ENCODE data around the gene CAMTA1.
A peak's percentile ranks its signal among the peaks of the same experiment; 100 is the strongest.

The CAMTA1 gene

DNA sequence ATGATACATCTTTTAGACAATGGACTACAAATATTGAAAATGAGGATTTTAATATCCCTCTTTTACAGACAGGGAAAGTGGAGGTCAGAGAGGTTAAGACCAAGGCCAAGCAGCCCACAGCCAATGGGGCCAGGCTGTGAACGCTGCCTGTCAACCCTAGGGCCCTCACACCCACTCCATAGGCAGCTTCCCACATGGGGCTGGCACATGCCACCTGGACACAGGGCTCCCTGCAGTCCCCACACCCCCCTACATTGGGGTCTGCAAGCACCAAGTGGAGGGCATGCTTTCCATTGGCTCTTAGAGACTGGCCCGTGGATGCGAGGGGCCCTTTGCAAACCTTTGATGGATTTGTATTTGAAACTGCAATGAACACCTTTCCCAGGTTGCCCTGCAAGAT is 637.3 kb downstream of the CAMTA1 start:
- no peak for TF ChIP-seq CTCF (IDR thresholded peaks at IDR 0.05; ENCODE audit: poor library complexity, severe bottlenecking)
- no peak overlapping the region for H3K27ac ChIP-seq (ENCODE audit: poor library complexity, severe bottlenecking)
- H3K4me3 ChIP-seq (ENCODE audit: severe bottlenecking), result no peak overlapping the region
- H3K9me3 ChIP-seq (ENCODE audit: severe bottlenecking), result no peaks in the 10 kb centered on the region
- no peaks in the 10 kb centered on the region for H3K4me1 ChIP-seq (ENCODE audit: insufficient read depth, poor library complexity, severe bottlenecking)
- DNase-seq (ENCODE audit: low spot score) (peak; percentile 34), ATAC-seq (ENCODE audit: low read depth) (no peak)
- no peaks in the 10 kb centered on the region for H3K36me3 ChIP-seq (ENCODE audit: low read depth)
- no peaks in the 10 kb centered on the region for H3K27me3 ChIP-seq (ENCODE audit: insufficient read depth, poor library complexity, severe bottlenecking)

DNA sequence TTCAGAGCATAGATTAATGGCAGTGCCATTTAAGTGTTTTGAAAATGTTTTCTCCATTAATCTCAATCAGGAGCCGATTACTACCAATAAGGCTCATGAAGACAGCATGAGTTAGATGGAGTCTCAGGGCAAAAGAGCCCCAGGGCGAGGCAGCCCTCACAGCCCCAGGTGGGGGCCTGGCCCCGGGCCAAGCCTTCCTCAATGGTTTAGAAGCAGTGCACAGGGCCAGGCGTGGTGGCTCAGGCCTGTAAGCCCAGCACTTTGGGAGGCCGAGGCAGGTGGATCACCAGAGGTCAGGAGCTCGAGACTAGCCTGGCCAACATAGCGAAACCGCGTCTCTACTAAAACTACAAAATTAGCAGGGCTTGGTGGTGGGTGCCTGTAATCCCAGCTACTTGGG is 637.7 kb downstream of the CAMTA1 start:
- H3K27me3 ChIP-seq (ENCODE audit: insufficient read depth, poor library complexity, severe bottlenecking), result no peaks in the 10 kb centered on the region
- no peak overlapping the region for H3K4me3 ChIP-seq (ENCODE audit: severe bottlenecking)
- no peaks in the 10 kb centered on the region for H3K36me3 ChIP-seq (ENCODE audit: low read depth)
- no peaks in the 10 kb centered on the region for H3K4me1 ChIP-seq (ENCODE audit: insufficient read depth, poor library complexity, severe bottlenecking)
- peak; percentile 30 for DNase-seq (ENCODE audit: low spot score)
- no peak overlapping the region for H3K27ac ChIP-seq (ENCODE audit: poor library complexity, severe bottlenecking)
- no peak for ATAC-seq (ENCODE audit: low read depth)
- H3K9me3 ChIP-seq (ENCODE audit: severe bottlenecking), result no peaks in the 10 kb centered on the region
- TF ChIP-seq CTCF (IDR thresholded peaks at IDR 0.05; ENCODE audit: poor library complexity, severe bottlenecking), result no peak

DNA sequence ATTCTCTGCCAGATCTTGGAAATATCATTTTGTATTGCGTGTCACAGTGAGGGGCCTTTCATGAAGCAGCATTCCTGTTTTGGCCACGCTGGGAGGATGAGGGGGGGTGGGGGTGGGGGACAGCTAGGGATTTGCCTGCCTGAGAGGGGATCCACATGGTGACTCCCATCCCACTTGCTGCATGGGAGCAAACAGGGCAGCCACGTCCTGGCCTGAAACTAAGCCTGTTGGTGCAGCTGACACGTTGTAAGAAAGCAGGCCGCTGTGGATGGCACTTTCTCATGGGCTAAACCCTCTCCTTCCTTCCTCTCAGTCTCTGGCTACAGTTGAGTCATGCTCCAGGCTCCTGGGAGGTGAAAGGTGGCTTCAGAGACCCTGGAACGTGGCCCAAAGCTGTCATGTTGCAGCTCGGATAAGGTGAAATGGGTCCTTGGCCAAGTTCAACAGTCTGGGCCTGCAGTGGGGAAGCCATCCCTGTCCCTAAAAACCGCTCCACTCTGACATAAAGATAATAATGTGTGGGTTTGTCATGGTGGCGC is 639.2 kb downstream of the CAMTA1 start:
- DNase-seq (ENCODE audit: low spot score) (peak; percentile 19), ATAC-seq (ENCODE audit: low read depth) (no peak)
- no peak overlapping the region for H3K4me3 ChIP-seq (ENCODE audit: severe bottlenecking)
- no peaks in the 10 kb centered on the region for H3K27me3 ChIP-seq (ENCODE audit: insufficient read depth, poor library complexity, severe bottlenecking)
- H3K36me3 ChIP-seq (ENCODE audit: low read depth), result no peaks in the 10 kb centered on the region
- no peaks in the 10 kb centered on the region for H3K4me1 ChIP-seq (ENCODE audit: insufficient read depth, poor library complexity, severe bottlenecking)
- no peak for TF ChIP-seq CTCF (IDR thresholded peaks at IDR 0.05; ENCODE audit: poor library complexity, severe bottlenecking)
- no peaks in the 10 kb centered on the region for H3K9me3 ChIP-seq (ENCODE audit: severe bottlenecking)
- no peak overlapping the region for H3K27ac ChIP-seq (ENCODE audit: poor library complexity, severe bottlenecking)

- Histone ChIP-seq H3K9me3 (ENCODE audit: severe bottlenecking) (no peaks in the 10 kb centered on the region), H3K27ac (ENCODE audit: poor library complexity, severe bottlenecking) (no peak overlapping the region), H3K4me1 (ENCODE audit: insufficient read depth, poor library complexity, severe bottlenecking) (no peaks in the 10 kb centered on the region), H3K4me3 (ENCODE audit: severe bottlenecking) (no peak overlapping the region), H3K27me3 (ENCODE audit: insufficient read depth, poor library complexity, severe bottlenecking) (no peaks in the 10 kb centered on the region), H3K36me3 (ENCODE audit: low read depth) (no peaks in the 10 kb centered on the region)
- no peak for ATAC-seq (ENCODE audit: low read depth)
- peak; percentile 29 for DNase-seq (ENCODE audit: low spot score)
- TF ChIP-seq CTCF (IDR thresholded peaks at IDR 0.05; ENCODE audit: poor library complexity, severe bottlenecking), result no peak
Observed at GRCh38 chr1:7425229-7425628, 640.0 kb downstream of the CAMTA1 start.

- no peak for TF ChIP-seq CTCF (IDR thresholded peaks at IDR 0.05; ENCODE audit: poor library complexity, severe bottlenecking)
- Histone ChIP-seq H3K27ac (ENCODE audit: poor library complexity, severe bottlenecking) (no peak overlapping the region), H3K27me3 (ENCODE audit: insufficient read depth, poor library complexity, severe bottlenecking) (no peaks in the 10 kb centered on the region), H3K4me1 (ENCODE audit: insufficient read depth, poor library complexity, severe bottlenecking) (no peaks in the 10 kb centered on the region), H3K4me3 (ENCODE audit: severe bottlenecking) (no peak overlapping the region), H3K36me3 (ENCODE audit: low read depth) (no peaks in the 10 kb centered on the region), H3K9me3 (ENCODE audit: severe bottlenecking) (no peaks in the 10 kb centered on the region)
- ATAC-seq (ENCODE audit: low read depth) (no peak), DNase-seq (ENCODE audit: low spot score) (peak; percentile 55)
Observed at GRCh38 chr1:7425771-7426170, 640.5 kb downstream of the CAMTA1 start.

Data from RWPE2 (cell line).